Left ventricle myocardium inferior (tissue), 1 donor: ENCODE data around the gene CYB561A3. TPM values are rescaled to one million over a fixed set of nuclear protein-coding genes. Genes with fewer than 3 reads are reported as not detected.

Source experiments
- DNase-seq: peaks from one replicate; pipeline ENCODE4 v3.0.0-alpha.2; 2020
- H3K27ac ChIP-seq: fragments of 200-600 bp; replicated peaks from 2 replicates; pipeline ENCODE4 v1.8.0; 2021
- H3K27me3 ChIP-seq: fragments of 200-600 bp; 2 replicates; pipeline ENCODE4 v1.8.0; 2021; ENCODE audit warnings: low read depth
- H3K36me3 ChIP-seq: fragments of 200-600 bp; 2 replicates; pipeline ENCODE4 v1.8.0; 2021
- H3K4me1 ChIP-seq: fragments of 200-600 bp; 2 replicates; pipeline ENCODE4 v1.8.0; 2021
- H3K4me3 ChIP-seq: fragments of 200-600 bp; 2 replicates; pipeline ENCODE4 v1.8.0; 2021; ENCODE audit warnings: mild to moderate bottlenecking, moderate library complexity
- H3K9me3 ChIP-seq: fragments of 200-600 bp; replicated peaks from 2 replicates; pipeline ENCODE4 v1.8.0; 2021
- intact Hi-C: fragments of 100-400 bp; cut with micrococcal nuclease; formaldehyde crosslinking; loops from one replicate; pipeline ENCODE4 v1.11.0; 2022
- total RNA-seq: library from RNA; stranded (reverse); fragmentation: NEBNext Ultra II Directional; extraction: Animal tissue kit (Norgen Biotek cat#: 25700); gene quantifications from one replicate; pipeline ENCODE4 v1.2.1, GENCODE V29; 2021
- TF ChIP-seq, protein P1 (sequence below): fragments of 200-600 bp; IDR thresholded peaks from 2 replicates; pipeline ENCODE4 v1.8.0; 2021; ENCODE audit warnings: antibody characterized with exemption, mild to moderate bottlenecking, borderline replicate concordance
- donor health status: DM: no; HTN: yes; CAD: no; lungs with severe emphysema.

Gene CYB561A3
- total RNA-seq, 1 donor from 2014 or later, result 10.5 TPM

DNA sequence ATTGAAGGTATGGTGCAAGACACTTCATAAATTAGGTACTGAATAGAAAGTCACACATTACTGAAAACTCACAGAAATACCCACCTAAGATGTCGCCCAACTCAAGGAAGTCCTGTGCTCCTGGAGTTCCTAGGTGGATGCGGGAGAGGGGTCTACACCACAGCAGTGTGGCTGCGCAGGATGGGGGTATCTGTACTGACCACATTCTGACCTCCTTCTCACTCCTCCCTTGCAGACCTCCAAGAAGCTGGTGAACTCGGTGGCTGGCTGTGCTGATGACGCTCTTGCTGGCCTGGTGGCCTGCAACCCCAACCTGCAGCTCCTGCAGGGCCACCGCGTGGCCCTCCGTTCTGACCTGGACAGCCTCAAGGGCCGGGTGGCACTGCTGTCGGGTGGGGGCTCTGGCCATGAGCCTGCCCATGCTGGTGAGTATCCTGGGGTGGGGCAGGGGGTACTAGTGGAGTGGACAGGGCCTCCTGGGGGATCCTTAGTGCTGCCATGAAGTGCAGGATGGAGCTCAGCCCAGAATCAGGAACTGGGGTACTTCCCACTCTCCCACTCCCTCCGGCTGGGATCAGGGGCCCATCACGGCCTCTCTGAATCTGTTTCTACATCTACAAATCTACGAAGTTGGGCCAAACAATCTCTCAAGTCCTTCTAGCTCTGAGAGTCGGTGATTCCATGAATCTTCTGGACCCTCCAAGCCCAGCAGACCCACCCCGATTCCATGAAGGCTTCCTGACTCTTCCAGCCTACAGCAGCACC lies 23.8 kb downstream of the CYB561A3 start:
- Histone ChIP-seq H3K27me3 (no peaks in the 10 kb centered on the region), H3K9me3 (no peaks in the 10 kb centered on the region), H3K4me1 (peaks cover 21% of the 10 kb centered on the region), H3K4me3 (no peak overlapping the region), H3K36me3 (peaks cover 5% of the 10 kb centered on the region), H3K27ac (no peak overlapping the region)
- intact Hi-C loops, result loop anchor here (5.0 kb wide), 1 partner anchor 44 kb away; no protein-coding TSS in a partner anchor
- no peak for DNase-seq
- TF ChIP-seq, protein P1, sequence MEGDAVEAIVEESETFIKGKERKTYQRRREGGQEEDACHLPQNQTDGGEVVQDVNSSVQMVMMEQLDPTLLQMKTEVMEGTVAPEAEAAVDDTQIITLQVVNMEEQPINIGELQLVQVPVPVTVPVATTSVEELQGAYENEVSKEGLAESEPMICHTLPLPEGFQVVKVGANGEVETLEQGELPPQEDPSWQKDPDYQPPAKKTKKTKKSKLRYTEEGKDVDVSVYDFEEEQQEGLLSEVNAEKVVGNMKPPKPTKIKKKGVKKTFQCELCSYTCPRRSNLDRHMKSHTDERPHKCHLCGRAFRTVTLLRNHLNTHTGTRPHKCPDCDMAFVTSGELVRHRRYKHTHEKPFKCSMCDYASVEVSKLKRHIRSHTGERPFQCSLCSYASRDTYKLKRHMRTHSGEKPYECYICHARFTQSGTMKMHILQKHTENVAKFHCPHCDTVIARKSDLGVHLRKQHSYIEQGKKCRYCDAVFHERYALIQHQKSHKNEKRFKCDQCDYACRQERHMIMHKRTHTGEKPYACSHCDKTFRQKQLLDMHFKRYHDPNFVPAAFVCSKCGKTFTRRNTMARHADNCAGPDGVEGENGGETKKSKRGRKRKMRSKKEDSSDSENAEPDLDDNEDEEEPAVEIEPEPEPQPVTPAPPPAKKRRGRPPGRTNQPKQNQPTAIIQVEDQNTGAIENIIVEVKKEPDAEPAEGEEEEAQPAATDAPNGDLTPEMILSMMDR, result no peak

DNA sequence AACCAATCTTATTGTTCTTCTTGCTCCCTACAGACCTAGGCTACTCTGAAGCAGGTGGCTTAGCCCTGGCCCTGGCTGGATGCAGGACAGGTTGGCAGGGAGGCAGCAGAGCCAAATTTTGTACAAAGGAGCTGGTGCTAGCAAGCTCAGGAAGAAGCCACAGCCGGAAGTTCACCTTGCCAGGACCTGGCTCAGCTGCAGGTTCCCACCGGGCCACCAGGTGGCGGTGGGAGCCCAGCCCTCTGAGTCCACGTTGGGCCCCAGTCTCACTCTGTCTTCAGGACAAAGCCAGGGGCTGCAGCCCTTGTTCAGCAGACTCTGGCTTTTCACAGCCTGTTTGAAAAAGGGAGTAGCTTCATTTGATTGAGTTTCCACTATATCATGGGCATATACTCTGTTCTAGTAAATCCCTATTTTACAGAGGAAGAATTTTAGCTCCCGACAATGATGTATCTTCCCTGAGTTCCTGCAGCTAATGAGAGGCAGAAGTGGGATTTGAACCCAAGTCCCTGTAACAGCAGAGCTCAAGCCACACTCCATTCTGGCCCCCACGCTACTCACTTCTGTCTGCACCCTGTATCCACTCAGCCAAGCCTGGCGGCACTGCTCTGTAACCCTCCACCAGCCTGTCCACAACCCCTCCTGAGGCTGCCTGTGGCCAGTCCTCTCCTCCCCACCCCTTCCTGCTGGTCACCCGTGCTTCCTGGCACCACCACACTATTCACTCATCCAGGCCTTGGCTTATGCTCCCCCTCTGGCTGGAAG lies 25.3 kb downstream of the CYB561A3 start:
- Histone ChIP-seq H3K4me3 (no peak overlapping the region), H3K27ac (peak overlapping the region; percentile 64), H3K27me3 (no peaks in the 10 kb centered on the region), H3K36me3 (no peaks in the 10 kb centered on the region), H3K9me3 (no peaks in the 10 kb centered on the region), H3K4me1 (peaks cover 37% of the 10 kb centered on the region)
- DNase-seq, result peak; percentile 71
- intact Hi-C loops, result loop anchor here (5.0 kb wide), 1 partner anchor 46 kb away; no protein-coding TSS in a partner anchor
- TF ChIP-seq, protein P1, result peak; percentile 96

DNA sequence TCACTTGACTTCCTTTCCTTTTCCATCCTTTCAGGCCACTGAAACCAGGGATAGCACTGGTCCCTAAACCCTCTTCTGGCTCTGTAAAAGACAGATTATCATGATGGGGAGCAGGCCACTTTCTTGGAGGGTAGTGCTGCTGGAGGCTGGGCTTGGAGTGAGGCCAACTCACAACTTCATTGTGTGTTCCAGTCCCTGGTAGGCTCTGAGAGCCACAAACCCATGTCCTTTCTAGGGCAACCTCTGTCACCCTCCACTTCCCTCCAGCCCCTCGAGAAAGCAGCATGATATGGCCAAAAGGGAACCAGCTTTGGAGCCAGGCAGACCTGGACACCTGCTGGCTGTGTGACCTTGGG lies 26.3 kb downstream of the CYB561A3 start:
- intact Hi-C loops, result loop anchor here (5.0 kb wide), 1 partner anchor 47 kb away; no protein-coding TSS in a partner anchor
- H3K4me1 ChIP-seq, result peaks cover 47% of the 10 kb centered on the region
- H3K27ac ChIP-seq, result no peak overlapping the region
- H3K9me3 ChIP-seq, result no peaks in the 10 kb centered on the region
- TF ChIP-seq, protein P1, result no peak
- no peaks in the 10 kb centered on the region for H3K27me3 ChIP-seq
- H3K4me3 ChIP-seq, result no peak overlapping the region
- DNase-seq, result no peak
- no peaks in the 10 kb centered on the region for H3K36me3 ChIP-seq

DNA sequence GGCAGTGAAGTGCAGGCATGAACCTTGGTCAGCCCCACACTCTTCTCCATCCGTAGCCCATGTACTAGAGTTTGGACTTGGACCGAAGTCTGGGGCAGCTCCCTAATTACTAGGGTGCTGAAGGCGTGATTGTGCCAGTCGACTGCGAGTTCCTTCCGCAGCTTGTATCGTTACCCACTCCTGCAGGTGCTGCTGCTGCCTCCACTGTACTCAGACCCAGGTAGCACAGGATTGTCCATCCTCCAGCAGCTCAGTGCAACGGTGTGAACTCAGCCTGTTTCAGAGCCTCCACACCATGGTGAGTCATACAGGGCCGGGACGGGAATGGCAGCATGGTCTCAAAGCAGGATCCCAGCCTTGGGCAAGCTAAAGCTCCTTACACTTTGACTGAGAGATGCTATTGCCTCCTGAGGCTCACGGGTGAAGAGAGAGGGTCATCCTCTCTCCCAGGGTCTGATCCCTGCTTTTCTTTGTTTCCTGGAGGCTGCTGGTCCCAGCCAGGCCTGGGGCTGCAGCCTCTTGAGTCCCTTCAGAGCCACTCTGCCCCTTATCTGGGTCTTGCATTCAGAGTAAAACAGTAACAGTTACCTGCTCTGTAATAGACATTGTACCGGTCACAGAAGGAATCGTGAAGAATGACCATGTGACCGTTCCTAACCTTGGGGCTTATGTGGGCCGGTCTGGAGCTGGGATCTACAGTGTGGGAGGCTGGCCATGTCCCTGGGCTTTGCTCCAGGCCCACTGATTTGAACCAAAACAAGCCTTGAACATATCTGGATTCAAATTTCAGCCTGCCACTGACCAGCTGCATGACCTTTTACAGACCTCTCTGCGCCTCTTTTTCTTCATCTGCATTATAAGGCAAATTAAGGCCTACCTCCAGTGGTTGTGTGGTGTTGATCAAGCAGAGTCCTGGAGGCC lies 27.0 kb downstream of the CYB561A3 start:
- Histone ChIP-seq H3K4me1 (peaks cover 53% of the 10 kb centered on the region), H3K4me3 (no peak overlapping the region), H3K36me3 (peaks cover 3% of the 10 kb centered on the region), H3K27ac (peak overlapping the region; percentile 6), H3K27me3 (no peaks in the 10 kb centered on the region), H3K9me3 (no peaks in the 10 kb centered on the region)
- TF ChIP-seq, protein P1, result no peak
- no peak for DNase-seq
- intact Hi-C loops, result loop anchor here (5.0 kb wide), 1 partner anchor 48 kb away; no protein-coding TSS in a partner anchor
